KMS-11 (cell line): ENCODE measurements around the gene GAN.
"Not testable (repeated sequence)": the region's sequence is repeated elsewhere in the genome, so short reads cannot be mapped to it uniquely, and the experiment has no call there.

ENCODE experiments used
- H2AFZ ChIP-seq: fragments of 200-600 bp; sonication (generic); 2 replicates; pipeline ENCODE4 v1.6.1; 2016; ENCODE audit warnings: antibody characterized with exemption, mixed run types, low read depth
- H3K27ac ChIP-seq: fragments of 200-600 bp; sonication (generic); 2 replicates; pipeline ENCODE4 v1.6.1; 2016; ENCODE audit warnings: mild to moderate bottlenecking, mixed run types
- H3K27me3 ChIP-seq: fragments of 200-600 bp; sonication (generic); 2 replicates; pipeline ENCODE4 v1.6.1; 2017; ENCODE audit warnings: mild to moderate bottlenecking, low read depth, mixed run types, moderate library complexity; ENCODE audit not compliant: insufficient read depth
- H3K36me3 ChIP-seq: fragments of 200-600 bp; sonication (generic); 2 replicates; pipeline ENCODE4 v1.6.1; 2017; ENCODE audit warnings: mild to moderate bottlenecking, mixed run types; ENCODE audit not compliant: insufficient read depth
- H3K4me1 ChIP-seq: fragments of 200-600 bp; sonication (generic); 2 replicates; pipeline ENCODE4 v1.6.1; 2016; ENCODE audit warnings: mild to moderate bottlenecking, low read depth, mixed run types; ENCODE audit not compliant: poor library complexity, severe bottlenecking
- H3K4me2 ChIP-seq: fragments of 200-600 bp; sonication (generic); 2 replicates; pipeline ENCODE4 v1.7.0; 2016; ENCODE audit warnings: mild to moderate bottlenecking, mixed run types
- H3K4me3 ChIP-seq: fragments of 200-600 bp; sonication (generic); IDR thresholded peaks from 2 replicates; pipeline ENCODE4 v1.6.1; 2017; ENCODE audit warnings: low read depth, low read length, mixed read lengths; ENCODE audit not compliant: insufficient read depth
- H3K79me2 ChIP-seq: fragments of 200-600 bp; sonication (generic); 2 replicates; pipeline ENCODE4 v1.6.1; 2016; ENCODE audit warnings: low read depth, mixed run types; ENCODE audit not compliant: insufficient read depth
- H3K9ac ChIP-seq: fragments of 200-600 bp; sonication (generic); 2 replicates; pipeline ENCODE4 v1.6.1; 2016; ENCODE audit warnings: mild to moderate bottlenecking, mixed run types
- H4K20me1 ChIP-seq: fragments of 200-600 bp; sonication (generic); 2 replicates; pipeline ENCODE4 v1.6.1; 2016; ENCODE audit warnings: mild to moderate bottlenecking, mixed run types; ENCODE audit not compliant: insufficient read depth
- CTCF ChIP-seq: fragments of 200-600 bp; sonication (generic); conservative IDR thresholded peaks from 2 replicates; pipeline ENCODE4 v1.6.1; 2017; ENCODE audit warnings: low read depth, mild to moderate bottlenecking, antibody characterized with exemption, low read length, moderate library complexity, mixed read lengths

The GAN gene

GRCh38 chr16:81419806-81420205 is 105.0 kb downstream of the GAN start:
- Histone ChIP-seq H3K79me2 (no peaks in the 10 kb centered on the region), H3K27ac (no peak overlapping the region), H2AFZ (no peak overlapping the region), H3K4me3 (no peak overlapping the region), H3K4me1 (peaks cover 11% of the 10 kb centered on the region), H3K36me3 (no peaks in the 10 kb centered on the region), H4K20me1 (no peaks in the 10 kb centered on the region), H3K9ac (no peak overlapping the region), H3K4me2 (no peak overlapping the region), H3K27me3 (no peaks in the 10 kb centered on the region)
- no peak for TF ChIP-seq CTCF

GRCh38 chr16:81421126-81421525 is 106.4 kb downstream of the GAN start:
- Histone ChIP-seq H2AFZ (no peak overlapping the region), H4K20me1 (no peaks in the 10 kb centered on the region), H3K79me2 (no peaks in the 10 kb centered on the region), H3K4me1 (peaks cover 20% of the 10 kb centered on the region), H3K27ac (no peak overlapping the region), H3K4me3 (no peak overlapping the region), H3K4me2 (no peak overlapping the region), H3K9ac (no peak overlapping the region), H3K27me3 (no peaks in the 10 kb centered on the region), H3K36me3 (no peaks in the 10 kb centered on the region)
- no peak for TF ChIP-seq CTCF

- Histone ChIP-seq H3K4me1 (peaks cover 20% of the 10 kb centered on the region), H2AFZ (no peak overlapping the region)
Observed at GRCh38 chr16:81421536-81421935, 106.8 kb downstream of the GAN start.

GRCh38 chr16:81422153-81422552 is 107.4 kb downstream of the GAN start:
- H3K27me3 ChIP-seq, H3K27ac ChIP-seq, H3K36me3 ChIP-seq, H4K20me1 ChIP-seq, H2AFZ ChIP-seq, H3K4me3 ChIP-seq, H3K4me2 ChIP-seq, H3K79me2 ChIP-seq, H3K9ac ChIP-seq: not testable (repeated sequence)
- H3K4me1 ChIP-seq = peaks cover 20% of the 10 kb centered on the region

More at GRCh38 chr16:81421536-81421935, 106.8 kb downstream of the GAN start:
- TF ChIP-seq CTCF = no peak
- Histone ChIP-seq H4K20me1 (no peaks in the 10 kb centered on the region), H3K4me3 (no peak overlapping the region), H3K79me2 (no peaks in the 10 kb centered on the region), H3K4me2 (no peak overlapping the region), H3K27me3 (no peaks in the 10 kb centered on the region), H3K27ac (no peak overlapping the region), H3K9ac (no peak overlapping the region), H3K36me3 (no peaks in the 10 kb centered on the region)

- peak overlapping the region; percentile 44 for H3K4me2 ChIP-seq
- H2AFZ ChIP-seq = peak overlapping the region; percentile 15
- no peak overlapping the region for H3K9ac ChIP-seq
Observed at GRCh38 chr16:81424771-81425170, 110.0 kb downstream of the GAN start.

More at GRCh38 chr16:81424771-81425170, 110.0 kb downstream of the GAN start:
- H3K27me3 ChIP-seq = no peaks in the 10 kb centered on the region
- no peaks in the 10 kb centered on the region for H4K20me1 ChIP-seq
- H3K36me3 ChIP-seq = no peaks in the 10 kb centered on the region
- H3K4me3 ChIP-seq = no peak overlapping the region
- no peak for TF ChIP-seq CTCF
- H3K79me2 ChIP-seq = no peaks in the 10 kb centered on the region
- peak overlapping the region; percentile 30 for H3K27ac ChIP-seq
- H3K4me1 ChIP-seq = peaks cover 42% of the 10 kb centered on the region
